Esophagus squamous epithelium (tissue), 5 donors: ENCODE results near the gene CD2. TPM values are rescaled to one million over a fixed set of nuclear protein-coding genes. Genes with fewer than 3 reads are reported as not detected.

Experiments used
- DNase-seq: peaks from one replicate; lab custom pipeline; 2025; lab: John Stamatoyannopoulos, UW
- H3K27ac ChIP-seq, 4 donors: fragments of 200-600 bp; sonication (generic); one replicate each; pipeline ENCODE4 v1.5.1; 2016 to 2019; ENCODE audit warnings: mild to moderate bottlenecking in 1 of 4
- H3K27me3 ChIP-seq, 4 donors: fragments of 200-600 bp; sonication (generic); 1 replicate in 3 of 4; 2 replicates in 1 of 4; pipeline versions ENCODE4 v1.5.1 to v1.6.0; 2017 to 2021; ENCODE audit warnings: antibody characterized with exemption in 1 of 4
- H3K36me3 ChIP-seq, 3 donors: fragments of 200-600 bp; sonication (generic); one replicate each; pipeline ENCODE4 v1.5.1; 2016 to 2019
- H3K4me1 ChIP-seq, 3 donors: fragments of 200-600 bp; sonication (generic); one replicate each; pipeline ENCODE4 v1.5.1; 2017 to 2019
- H3K4me3 ChIP-seq, 4 donors: fragments of 200-600 bp; sonication (generic); 1 replicate in 3 of 4; 2 replicates in 1 of 4; pipeline ENCODE4 v1.5.1; 2016 to 2019; ENCODE audit warnings: mild to moderate bottlenecking in 2 of 4, moderate library complexity in 1 of 4
- H3K9me3 ChIP-seq, 3 donors: fragments of 200-600 bp; sonication (generic); one replicate each; pipeline ENCODE4 v1.5.1; 2016 to 2019
- CTCF ChIP-seq, 6 experiments: fragments of 450-650 bp in 4 of 6; fragments of 200-600 bp in 2 of 6; sonication (generic) in 2 of 6; IDR thresholded peaks; one replicate each; pipeline ENCODE4 v1.5.1; 2016 to 2019; ENCODE audit warnings: antibody characterized with exemption in 6 of 6, mild to moderate bottlenecking in 4 of 6, moderate library complexity in 4 of 6
- POLR2A ChIP-seq, 4 donors: fragments of 450-650 bp; IDR thresholded peaks; one replicate each; pipeline ENCODE4 v1.6.1; 2017; ENCODE audit warnings: antibody characterized with exemption in 4 of 4, mild to moderate bottlenecking in 4 of 4, moderate library complexity in 3 of 4
- WGBS, 2 donors: methylation state at CpG; one replicate each; pipeline ENCODE4 v1.1.5; 2018; 5-methylcytosine and 5-hydroxymethylcytosine counted together
- intact Hi-C: fragments of 100-400 bp; cut with DNase I; formaldehyde crosslinking; loops from one replicate; pipeline ENCODE4 v1.15.0; 2022
- total RNA-seq, 4 donors: library from RNA; depleted of rRNA; stranded (reverse); fragments of >200 nt; gene quantifications; one replicate each; pipeline ENCODE4 v1.1.0, GENCODE V29; 2016
- donor health status: DM: yes; HTN: yes; CAD: no.

CD2 gene
- total RNA-seq, 4 donors from 2014 or later: 2.1 to 14.7 (median 5.1) TPM

- TF ChIP-seq CTCF (IDR thresholded peaks at IDR 0.05) (no peak), POLR2A (IDR thresholded peaks at IDR 0.05) (no peak)
- Histone ChIP-seq H3K4me1 (peaks cover 0 to 19% (median 0%) of the 10 kb centered on the region in 3 donors), H3K36me3 (no peaks in the 10 kb centered on the region), H3K4me3 (no peak overlapping the region), H3K27me3 (no peaks in the 10 kb centered on the region), H3K27ac (peak overlapping the region in 2 of 4 donors; percentile 1 to 26), H3K9me3 (no peaks in the 10 kb centered on the region)
- whole genome bisulfite sequencing, 2 donors: 78 to 83% methylated on average over 6 of the region's 6 CpGs
- no peak for DNase-seq
- intact Hi-C loops: no loop called here
Observed at GRCh38 chr1:116769104-116769452, 14.8 kb downstream of the CD2 start.

GRCh38 chr1:116769561-116769977 lies 15.3 kb downstream of the CD2 start:
- 36 to 63% methylated on average over 1 of the region's 1 CpG for WGBS, 2 donors
- TF ChIP-seq CTCF (IDR thresholded peaks at IDR 0.05) (no peak), POLR2A (IDR thresholded peaks at IDR 0.05) (no peak)
- intact Hi-C loops: no loop called here

GRCh38 chr1:116769994-116770393 lies 15.8 kb downstream of the CD2 start:
- WGBS, 2 donors: 85 to 96% methylated on average over 4 to 9 of the region's 9 CpGs
- intact Hi-C loops: no loop called here
- H3K4me3 ChIP-seq: no peak overlapping the region
- no peak for DNase-seq
- H3K27ac ChIP-seq: peak overlapping the region in 2 of 4 donors; percentile 29 to 42
- no peaks in the 10 kb centered on the region for H3K27me3 ChIP-seq
- no peak for TF ChIP-seq CTCF (IDR thresholded peaks at IDR 0.05)
- no peak for TF ChIP-seq POLR2A (IDR thresholded peaks at IDR 0.05)
- no peaks in the 10 kb centered on the region for H3K36me3 ChIP-seq
- H3K9me3 ChIP-seq: no peaks in the 10 kb centered on the region
- peaks cover 0 to 14% (median 0%) of the 10 kb centered on the region in 3 donors for H3K4me1 ChIP-seq

More at GRCh38 chr1:116769561-116769977, 15.3 kb downstream of the CD2 start:
- H3K4me3 ChIP-seq: no peak overlapping the region
- H3K27ac ChIP-seq: peak overlapping the region in 2 of 4 donors; percentile 29 to 42
- H3K4me1 ChIP-seq: peaks cover 0 to 14% (median 0%) of the 10 kb centered on the region in 3 donors
- no peak for DNase-seq
- no peaks in the 10 kb centered on the region for H3K27me3 ChIP-seq
- no peaks in the 10 kb centered on the region for H3K36me3 ChIP-seq
- no peaks in the 10 kb centered on the region for H3K9me3 ChIP-seq

- Histone ChIP-seq H3K4me3 (no peak overlapping the region), H3K27ac (peak overlapping the region in 1 of 4 donors; percentile 29), H3K27me3 (no peaks in the 10 kb centered on the region), H3K9me3 (no peaks in the 10 kb centered on the region), H3K36me3 (no peaks in the 10 kb centered on the region), H3K4me1 (peaks cover 0 to 14% (median 0%) of the 10 kb centered on the region in 3 donors)
- TF ChIP-seq CTCF (IDR thresholded peaks at IDR 0.05): no peak
- no peak for TF ChIP-seq POLR2A (IDR thresholded peaks at IDR 0.05)
- intact Hi-C loops: no loop called here
- DNase-seq: no peak
- WGBS, 2 donors: 75 to 84% methylated on average over 5 of the region's 5 CpGs
Observed at GRCh38 chr1:116770625-116771024, 16.4 kb downstream of the CD2 start.

- TF ChIP-seq CTCF (IDR thresholded peaks at IDR 0.05): no peak
- TF ChIP-seq POLR2A (IDR thresholded peaks at IDR 0.05): no peak
- Histone ChIP-seq H3K27me3 (no peaks in the 10 kb centered on the region), H3K9me3 (no peaks in the 10 kb centered on the region), H3K36me3 (no peaks in the 10 kb centered on the region), H3K4me3 (no peak overlapping the region), H3K4me1 (peaks cover 0 to 7% (median 0%) of the 10 kb centered on the region in 3 donors), H3K27ac (no peak overlapping the region)
- DNase-seq: no peak
- intact Hi-C loops: no loop called here
- WGBS, 2 donors: 78 to 93% methylated on average over 2 of the region's 2 CpGs
Observed at GRCh38 chr1:116771997-116772647, 17.9 kb downstream of the CD2 start.
